H1 (cell line): ENCODE measurements around the gene PXT1. TPM values are rescaled to one million over a fixed set of nuclear protein-coding genes. Genes with fewer than 3 reads are reported as not detected.

ENCODE experiments used
- CBX5 ChIP-seq: fragments of 300-800, 300-1000 bp; sonication (generic); IDR thresholded peaks from 2 replicates; pipeline ENCODE4 v1.7.1; 2016; ENCODE audit warnings: antibody characterized with exemption, low read length, low read depth
- EGR1 ChIP-seq: IDR thresholded peaks from 2 replicates; pipeline ENCODE4 v1.6.1; 2011; ENCODE audit warnings: low read depth, low read length, borderline replicate concordance
- EP300 ChIP-seq, 2 experiments: IDR thresholded peaks; 1 replicate in 1 of 2; 2 replicates in 1 of 2; pipeline ENCODE4 v1.6.1; 2011 to 2012; ENCODE audit warnings: low read depth in 2 of 2, low read length in 2 of 2, mild to moderate bottlenecking in 2 of 2, borderline replicate concordance in 1 of 2, inconsistent platforms in 1 of 2, moderate library complexity in 1 of 2
- HDAC6 ChIP-seq: IDR thresholded peaks from one replicate; pipeline ENCODE4 v1.7.1; 2012; ENCODE audit warnings: low read depth, mild to moderate bottlenecking, inconsistent platforms, low read length, moderate library complexity
- JUN ChIP-seq: IDR thresholded peaks from 2 replicates; pipeline ENCODE4 v1.6.1; 2011; ENCODE audit warnings: low read depth, mild to moderate bottlenecking, improper control_type of control experiment, low read length
- JUND ChIP-seq: IDR thresholded peaks from 2 replicates; pipeline ENCODE4 v1.6.1; 2011; ENCODE audit warnings: mild to moderate bottlenecking, improper control_type of control experiment, low read length
- MAFK ChIP-seq: IDR thresholded peaks from 2 replicates; pipeline ENCODE4 v1.6.1; 2012; ENCODE audit warnings: low read depth, mild to moderate bottlenecking, improper control_type of control experiment, low read length
- NRF1 ChIP-seq: IDR thresholded peaks from 2 replicates; pipeline ENCODE4 v1.6.1; 2011; ENCODE audit warnings: mild to moderate bottlenecking, low read depth, low read length, improper control_type of control experiment
- PHF8 ChIP-seq: fragments of 200-600 bp; sonication (generic); conservative IDR thresholded peaks from 2 replicates; pipeline ENCODE4 v1.7.1; 2012; ENCODE audit warnings: low read depth, mild to moderate bottlenecking, inconsistent platforms, low read length, moderate library complexity
- POLR2AphosphoS5 ChIP-seq: IDR thresholded peaks from 2 replicates; pipeline ENCODE4 v1.6.1; 2011; ENCODE audit warnings: low read depth, low read length
- POU5F1 ChIP-seq: IDR thresholded peaks from 2 replicates; pipeline ENCODE4 v1.6.1; 2011; ENCODE audit warnings: low read depth, mild to moderate bottlenecking, low read length, moderate library complexity
- RBBP5 ChIP-seq: IDR thresholded peaks from 2 replicates; pipeline ENCODE4 v1.7.1; 2012; ENCODE audit warnings: low read depth, mild to moderate bottlenecking, inconsistent platforms, low read length, moderate library complexity, borderline replicate concordance
- SIN3A ChIP-seq, 2 experiments: IDR thresholded peaks in 1 of 2; conservative IDR thresholded peaks in 1 of 2; 2 replicates each; pipeline ENCODE4 v1.6.1; 2011 to 2012; ENCODE audit warnings: low read length in 2 of 2, improper control_type of control experiment in 1 of 2, low read depth in 1 of 2, mild to moderate bottlenecking in 1 of 2
- SUZ12 ChIP-seq: fragments of 200-600 bp; sonication (generic); IDR thresholded peaks from 2 replicates; pipeline ENCODE4 v1.6.1; 2012; ENCODE audit warnings: mild to moderate bottlenecking, inconsistent platforms, low read length, moderate library complexity, mixed read lengths
- TAF7 ChIP-seq: optimal IDR thresholded peaks from 2 replicates; pipeline ENCODE3; 2011; ENCODE audit warnings: low read depth, mild to moderate bottlenecking, inconsistent platforms, low read length, moderate library complexity, borderline replicate concordance
- TBP ChIP-seq: IDR thresholded peaks from 2 replicates; pipeline ENCODE4 v1.6.1; 2011; ENCODE audit warnings: low read depth, low read length, improper control_type of control experiment
- YY1 ChIP-seq: IDR thresholded peaks from 2 replicates; pipeline ENCODE4 v1.6.1; 2011; ENCODE audit warnings: low read depth, mild to moderate bottlenecking, low read length
- polyA plus RNA-seq, 7 experiments: library from polyadenylated mRNA; depleted of rRNA in 3 of 7; stranded (reverse) in 5 of 7; unstranded in 2 of 7; fragments of >200 nt in 5 of 7; fragments of 200-250 nt in 2 of 7; gene quantifications; 1 replicate in 5 of 7; 2 replicates in 1 of 7; 4 replicates in 1 of 7; pipeline versions ENCODE4 v1.2.1 to v1.2.3, GENCODE V29; 2011 to 2013; ENCODE audit warnings: missing spikeins in 2 of 7, mixed read lengths in 2 of 7
- total RNA-seq: library from RNA; stranded (reverse); fragmentation: NEBNext Ultra II Directional; extraction: Animal tissue kit (Norgen Biotek cat#: 25700); gene quantifications from 2 replicates; pipeline ENCODE4 v1.2.1, GENCODE V29; 2021
- TF ChIP-seq, protein P1 (sequence below): IDR thresholded peaks from 2 replicates; pipeline ENCODE4 v1.6.1; 2012; ENCODE audit warnings: low read length, inconsistent platforms
- TF ChIP-seq, protein P2 (sequence below): IDR thresholded peaks from 2 replicates; pipeline ENCODE4 v1.6.1; 2012; ENCODE audit warnings: inconsistent platforms

The PXT1 gene
- total and polyA plus RNA-seq, 2 of the 8 experiments (the other 6 are each of a cell fraction or from before 2014, with no cell fraction given): 0.06 TPM; not detected in 1

- no peak for TF ChIP-seq HDAC6
- no peak for TF ChIP-seq POU5F1
- TF ChIP-seq, protein P1, sequence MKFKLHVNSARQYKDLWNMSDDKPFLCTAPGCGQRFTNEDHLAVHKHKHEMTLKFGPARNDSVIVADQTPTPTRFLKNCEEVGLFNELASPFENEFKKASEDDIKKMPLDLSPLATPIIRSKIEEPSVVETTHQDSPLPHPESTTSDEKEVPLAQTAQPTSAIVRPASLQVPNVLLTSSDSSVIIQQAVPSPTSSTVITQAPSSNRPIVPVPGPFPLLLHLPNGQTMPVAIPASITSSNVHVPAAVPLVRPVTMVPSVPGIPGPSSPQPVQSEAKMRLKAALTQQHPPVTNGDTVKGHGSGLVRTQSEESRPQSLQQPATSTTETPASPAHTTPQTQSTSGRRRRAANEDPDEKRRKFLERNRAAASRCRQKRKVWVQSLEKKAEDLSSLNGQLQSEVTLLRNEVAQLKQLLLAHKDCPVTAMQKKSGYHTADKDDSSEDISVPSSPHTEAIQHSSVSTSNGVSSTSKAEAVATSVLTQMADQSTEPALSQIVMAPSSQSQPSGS: no peak
- TF ChIP-seq SIN3A (conservative IDR thresholded peaks at IDR 0.05 in 1 of 2, IDR thresholded peaks at IDR 0.05 in 1 of 2; ENCODE audit: low read depth in 1 of 2, low read length in 2 of 2): peak in 1 of 2 experiments; percentile 25; a peak in 1 of 4 replicates
- TF ChIP-seq MAFK: no peak
- TF ChIP-seq CBX5: no peak
- TF ChIP-seq JUN: no peak
- TF ChIP-seq NRF1: no peak
- no peak for TF ChIP-seq TAF7
- TF ChIP-seq JUND: no peak
- no peak for TF ChIP-seq SUZ12
- no peak for TF ChIP-seq TBP
- no peak for TF ChIP-seq PHF8
- TF ChIP-seq YY1: peak; percentile 92
- no peak for TF ChIP-seq EGR1
- TF ChIP-seq RBBP5: no peak
- no peak for TF ChIP-seq POLR2AphosphoS5
- TF ChIP-seq, protein P2, sequence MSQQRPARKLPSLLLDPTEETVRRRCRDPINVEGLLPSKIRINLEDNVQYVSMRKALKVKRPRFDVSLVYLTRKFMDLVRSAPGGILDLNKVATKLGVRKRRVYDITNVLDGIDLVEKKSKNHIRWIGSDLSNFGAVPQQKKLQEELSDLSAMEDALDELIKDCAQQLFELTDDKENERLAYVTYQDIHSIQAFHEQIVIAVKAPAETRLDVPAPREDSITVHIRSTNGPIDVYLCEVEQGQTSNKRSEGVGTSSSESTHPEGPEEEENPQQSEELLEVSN: peak; percentile 79
- TF ChIP-seq EP300 (IDR thresholded peaks at IDR 0.05; ENCODE audit: borderline replicate concordance in 1 of 2, low read depth in 2 of 2, low read length in 2 of 2): no peak
Observed at GRCh38 chr6:36340618-36341454, 101.8 kb downstream of the PXT1 start (continued).
